Erythroblast (primary cell): ENCODE data around the gene DUS2.

ENCODE experiments used
- GATA1 ChIP-seq: IDR thresholded peaks from 2 replicates; pipeline ENCODE4 v1.6.1; 2011; ENCODE audit warnings: low read depth, mild to moderate bottlenecking, control low read depth, low read length, moderate library complexity
- POLR2A ChIP-seq: IDR thresholded peaks from 2 replicates; pipeline ENCODE4 v1.6.1; 2011; ENCODE audit warnings: mild to moderate bottlenecking, low read length

- TF ChIP-seq POLR2A: peak; percentile 54
- TF ChIP-seq GATA1: no peak
Observed at GRCh38 chr16:68084504-68085258, 61.6 kb downstream of the DUS2 start.
